CD4-positive, CD25-positive, alpha-beta regulatory T cell (primary cell): ENCODE results near the gene P2RX3. TPM values are rescaled to one million over a fixed set of nuclear protein-coding genes. Genes with fewer than 3 reads are reported as not detected.
A peak's percentile ranks its signal among the peaks of the same experiment; 100 is the strongest.

Experiments used
- ATAC-seq, 2 donors: fragments of 150-1000 bp; cut with Tn5 transposase; one replicate each; pipeline ENCODE4 v1.10.0; 2021; ENCODE audit warnings: low read depth in 2 of 2, moderate number of reproducible peaks in 2 of 2, moderate library complexity in 1 of 2
- DNase-seq, 3 donors: peaks; one replicate each; pipeline versions ENCODE4 v3.0.0 to v3.0.0-alpha.2; 2012 to 2022; ENCODE audit warnings: mixed read lengths in 1 of 3
- H3K27ac ChIP-seq: one replicate; pipeline ENCODE4 v1.7.0; 2013; ENCODE audit warnings: mild to moderate bottlenecking, low read length; ENCODE audit not compliant: insufficient read depth, poor library complexity, severe bottlenecking
- H3K27me3 ChIP-seq: one replicate; pipeline ENCODE4 v1.7.0; 2013; ENCODE audit warnings: low read length; ENCODE audit not compliant: control insufficient read depth, insufficient read depth
- H3K36me3 ChIP-seq: one replicate; pipeline ENCODE4 v1.7.0; 2013; ENCODE audit warnings: mild to moderate bottlenecking, low read length, moderate library complexity; ENCODE audit not compliant: control insufficient read depth, insufficient read depth
- H3K4me1 ChIP-seq: 2 replicates; pipeline ENCODE4 v1.7.0; 2013; ENCODE audit warnings: mild to moderate bottlenecking, low read length; ENCODE audit not compliant: insufficient read depth, control insufficient read depth, poor library complexity, severe bottlenecking
- H3K4me3 ChIP-seq: one replicate; pipeline ENCODE4 v1.7.0; 2013; ENCODE audit warnings: low read depth, mild to moderate bottlenecking, low read length, moderate library complexity
- H3K9me3 ChIP-seq, 2 experiments: 1 replicate in 1 of 2; 2 replicates in 1 of 2; pipeline ENCODE4 v1.7.0; 2013; ENCODE audit warnings: low read length in 2 of 2, mild to moderate bottlenecking in 1 of 2, moderate library complexity in 1 of 2; ENCODE audit not compliant: control insufficient read depth in 2 of 2
- H3K27ac Mint-ChIP-seq, 3 donors: one replicate each; pipeline ENCODE4 v1.8.0; 2020 to 2022; ENCODE audit warnings: mild to moderate bottlenecking in 3 of 3, mixed read lengths in 3 of 3, moderate library complexity in 2 of 3
- H3K27me3 Mint-ChIP-seq: one replicate; pipeline ENCODE4 v1.8.0; 2022; ENCODE audit warnings: mild to moderate bottlenecking, mixed read lengths
- H3K36me3 Mint-ChIP-seq: one replicate; pipeline ENCODE4 v1.8.0; 2020; ENCODE audit warnings: mixed read lengths
- H3K4me1 Mint-ChIP-seq, 4 donors: one replicate each; pipeline ENCODE4 v1.8.0; 2020 to 2022; ENCODE audit warnings: mixed read lengths in 4 of 4, mild to moderate bottlenecking in 1 of 4
- H3K4me3 Mint-ChIP-seq, 4 donors: one replicate each; pipeline ENCODE4 v1.8.0; 2020 to 2022; ENCODE audit warnings: mild to moderate bottlenecking in 4 of 4, mixed read lengths in 4 of 4, moderate library complexity in 3 of 4
- H3K9me3 Mint-ChIP-seq, 7 donors: one replicate each; pipeline ENCODE4 v1.8.0; 2020 to 2022; ENCODE audit warnings: mixed read lengths in 7 of 7, mild to moderate bottlenecking in 3 of 7, moderate library complexity in 2 of 7
- polyA plus RNA-seq, 4 donors: library from polyadenylated mRNA; unstranded; fragments of 300-500 nt; fragmentation: Illumina TruSeq; gene quantifications; one replicate each; pipeline ENCODE4 v1.2.3, GENCODE V29; 2021
- total RNA-seq: library from RNA; stranded (reverse); gene quantifications from one replicate; pipeline ENCODE4 v1.2.3, GENCODE V29; 2022

The P2RX3 gene
- total and polyA plus RNA-seq, 5 donors from 2014 or later: not detected

DNA sequence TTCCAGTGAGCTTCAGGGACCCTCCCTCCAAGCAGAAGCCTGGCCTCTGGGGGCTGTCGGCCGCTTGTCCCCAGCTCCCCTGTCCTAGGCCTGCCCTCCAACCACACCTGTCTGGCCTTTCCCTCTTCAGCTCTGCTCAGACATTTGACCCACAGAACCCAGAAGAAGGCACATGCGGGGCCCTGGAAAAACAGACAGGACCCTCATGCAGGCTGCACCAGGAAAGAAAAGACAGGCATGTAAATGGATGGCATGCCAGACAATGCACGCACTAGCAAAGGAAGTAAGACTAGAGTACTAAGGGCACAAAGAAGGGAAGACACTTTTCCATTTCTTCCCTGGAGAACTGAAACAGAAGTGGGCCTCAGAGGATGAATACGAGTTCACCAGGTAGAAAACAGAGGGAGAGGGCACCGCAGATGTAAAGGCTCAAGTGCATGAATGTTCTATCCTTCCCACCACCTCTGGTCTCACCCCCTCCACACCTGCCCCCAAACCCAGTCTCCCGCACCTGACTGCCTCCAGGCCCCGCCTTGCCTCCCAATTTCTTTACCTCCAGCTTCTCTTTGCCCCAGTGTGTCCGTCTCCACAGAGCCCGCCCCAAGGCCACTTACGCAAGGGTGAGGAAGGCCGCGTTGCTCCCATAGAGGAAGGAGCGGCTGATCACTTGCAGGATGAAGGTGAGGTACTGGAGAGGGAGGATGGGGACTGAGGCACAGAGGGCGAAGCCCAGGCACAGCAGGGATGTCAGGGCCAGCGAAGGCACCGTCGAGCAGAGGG is 71.4 kb downstream of the P2RX3 start:
- no peak overlapping the region for H3K27ac Mint-ChIP-seq
- no peaks in the 10 kb centered on the region for H3K9me3 Mint-ChIP-seq
- H3K36me3 Mint-ChIP-seq: peaks cover 62% of the 10 kb centered on the region

DNA sequence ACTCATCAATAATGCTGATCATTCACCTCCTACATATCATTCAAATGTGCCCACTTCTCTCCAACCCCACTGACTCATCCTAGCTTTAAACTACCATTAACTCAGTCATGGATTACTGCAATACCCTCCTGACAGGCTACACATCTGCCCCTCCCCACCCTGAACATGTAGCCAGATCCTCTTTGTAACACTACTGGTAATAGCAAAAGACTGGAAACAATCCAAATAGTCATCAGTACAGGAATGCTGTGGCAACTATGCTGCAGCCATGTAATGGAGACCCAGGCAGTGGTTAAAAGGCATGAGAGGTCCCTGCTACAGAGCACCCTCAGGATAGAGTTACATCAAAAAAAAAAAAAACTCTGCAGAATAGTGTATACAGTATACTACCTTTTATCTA is 72.1 kb downstream of the P2RX3 start:
- no peaks in the 10 kb centered on the region for H3K27me3 Mint-ChIP-seq
- Histone ChIP-seq H3K27ac (no peak overlapping the region), H3K36me3 (peaks cover 81% of the 10 kb centered on the region), H3K9me3 (no peaks in the 10 kb centered on the region), H3K4me3 (no peak overlapping the region), H3K27me3 (no peaks in the 10 kb centered on the region), H3K4me1 (no peaks in the 10 kb centered on the region)
- H3K4me1 Mint-ChIP-seq: peaks cover 10 to 16% (median 11%) of the 10 kb centered on the region in 4 donors
- H3K4me3 Mint-ChIP-seq: no peak overlapping the region
- no peak overlapping the region for H3K27ac Mint-ChIP-seq
- peaks cover 66% of the 10 kb centered on the region for H3K36me3 Mint-ChIP-seq
- ATAC-seq (no peak), DNase-seq (no peak)
- no peaks in the 10 kb centered on the region for H3K9me3 Mint-ChIP-seq

More for the DNA sequence above, 71.4 kb downstream of the P2RX3 start:
- H3K27me3 Mint-ChIP-seq: no peaks in the 10 kb centered on the region
- Histone ChIP-seq H3K27ac (no peak overlapping the region), H3K4me1 (no peaks in the 10 kb centered on the region), H3K36me3 (peaks cover 73% of the 10 kb centered on the region), H3K9me3 (no peaks in the 10 kb centered on the region), H3K27me3 (no peaks in the 10 kb centered on the region), H3K4me3 (no peak overlapping the region)
- no peak overlapping the region for H3K4me3 Mint-ChIP-seq
- H3K4me1 Mint-ChIP-seq: peaks cover 9 to 16% (median 11%) of the 10 kb centered on the region in 4 donors
- no peak for ATAC-seq
- DNase-seq: no peak

DNA sequence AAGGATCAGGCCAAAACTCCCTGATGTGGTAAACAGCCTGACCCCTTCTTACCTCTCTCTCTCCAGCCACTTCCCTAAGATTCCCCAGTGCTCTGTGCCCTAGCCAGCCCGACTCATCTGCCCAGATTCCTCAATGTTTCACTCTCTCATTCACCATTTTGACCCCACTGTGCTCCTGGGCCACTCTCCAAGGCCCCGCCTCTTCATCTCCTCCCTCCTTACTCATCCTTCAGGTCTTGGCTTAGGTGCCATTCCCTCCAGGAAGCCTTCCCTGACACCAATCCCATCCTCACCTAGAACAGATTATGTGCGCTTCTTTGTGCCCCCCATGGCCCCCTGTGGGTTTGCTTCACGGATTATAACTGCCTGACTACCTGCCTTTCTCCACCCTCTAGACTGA is 75.5 kb downstream of the P2RX3 start:
- no peak overlapping the region for H3K4me3 ChIP-seq
- Mint-ChIP-seq H3K9me3 (no peaks in the 10 kb centered on the region), H3K4me1 (peaks cover 0 to 16% (median 9%) of the 10 kb centered on the region in 4 donors), H3K27ac (peak overlapping the region in 1 of 3 donors; percentile 72), H3K27me3 (no peaks in the 10 kb centered on the region), H3K4me3 (no peak overlapping the region), H3K36me3 (peaks cover 62% of the 10 kb centered on the region)
- no peak overlapping the region for H3K27ac ChIP-seq
- no peaks in the 10 kb centered on the region for H3K4me1 ChIP-seq
- DNase-seq (no peak), ATAC-seq (no peak)
- H3K36me3 ChIP-seq: peaks cover 84% of the 10 kb centered on the region
- H3K27me3 ChIP-seq: no peaks in the 10 kb centered on the region
- no peaks in the 10 kb centered on the region for H3K9me3 ChIP-seq

DNA sequence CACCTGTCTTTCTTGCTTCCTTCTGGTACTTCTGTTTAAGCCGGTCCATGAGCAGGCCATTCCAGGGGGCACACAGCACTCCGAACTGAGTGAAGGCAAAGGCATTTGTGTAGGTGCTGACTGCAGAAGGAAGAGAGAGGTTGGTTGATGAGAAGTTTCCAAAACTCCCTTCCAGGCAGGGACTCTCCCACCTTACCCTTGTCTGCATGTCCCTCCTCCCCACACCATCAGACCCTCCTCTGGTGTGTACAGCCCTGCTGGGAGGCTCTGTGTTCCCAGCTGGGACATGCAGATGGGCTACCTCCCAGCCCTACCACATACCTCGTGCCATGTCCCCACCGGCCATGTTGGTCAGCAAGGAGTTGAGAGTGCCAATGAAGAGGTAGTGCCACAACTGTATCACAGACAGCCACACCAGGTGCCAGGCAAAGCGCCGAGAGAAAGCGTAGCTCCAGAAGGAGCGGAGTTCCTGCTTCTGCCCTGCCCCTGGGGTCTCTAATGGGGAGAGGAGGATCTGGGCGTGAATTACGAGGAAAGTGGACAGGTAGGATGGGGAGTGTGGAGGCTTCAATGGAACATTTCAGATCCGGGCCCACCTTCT is 76.6 kb downstream of the P2RX3 start:
- H3K9me3 Mint-ChIP-seq: no peaks in the 10 kb centered on the region
- no peak overlapping the region for H3K27ac Mint-ChIP-seq
- Histone ChIP-seq H3K36me3 (peaks cover 77% of the 10 kb centered on the region), H3K27me3 (no peaks in the 10 kb centered on the region), H3K27ac (no peak overlapping the region), H3K4me1 (no peaks in the 10 kb centered on the region), H3K9me3 (no peaks in the 10 kb centered on the region), H3K4me3 (no peak overlapping the region)
- H3K4me1 Mint-ChIP-seq: peaks cover 0 to 16% (median 9%) of the 10 kb centered on the region in 4 donors
- H3K4me3 Mint-ChIP-seq: no peak overlapping the region
- peaks cover 58% of the 10 kb centered on the region for H3K36me3 Mint-ChIP-seq
- DNase-seq: no peak
- H3K27me3 Mint-ChIP-seq: no peaks in the 10 kb centered on the region
- ATAC-seq: no peak

DNA sequence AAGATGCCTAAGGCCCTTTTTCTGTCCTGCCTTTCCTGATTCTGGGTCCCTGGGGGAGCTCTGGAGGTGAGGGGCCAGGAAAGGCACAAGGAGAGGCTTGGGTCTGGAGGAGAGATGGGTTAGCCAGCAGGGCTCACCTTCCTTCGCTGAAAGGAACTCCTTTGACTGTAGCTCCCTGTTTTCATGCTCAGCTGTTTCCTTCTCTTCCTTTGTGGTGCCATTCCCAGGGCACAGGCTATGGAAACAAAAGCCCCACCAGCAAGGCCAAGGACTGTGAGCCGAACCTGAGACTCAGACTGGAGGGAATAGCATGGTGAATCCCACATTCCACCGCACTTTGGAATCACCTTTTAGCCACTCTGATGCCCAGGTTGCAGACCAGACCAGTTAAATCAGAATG is 78.3 kb downstream of the P2RX3 start:
- Mint-ChIP-seq H3K27ac (no peak overlapping the region), H3K4me1 (peaks cover under 1 to 12% (median 9%) of the 10 kb centered on the region in 4 donors), H3K4me3 (no peak overlapping the region), H3K36me3 (peaks cover 54% of the 10 kb centered on the region), H3K9me3 (no peaks in the 10 kb centered on the region), H3K27me3 (no peaks in the 10 kb centered on the region)
- peaks cover 69% of the 10 kb centered on the region for H3K36me3 ChIP-seq
- no peak overlapping the region for H3K4me3 ChIP-seq
- H3K9me3 ChIP-seq: no peaks in the 10 kb centered on the region
- no peak for ATAC-seq
- no peaks in the 10 kb centered on the region for H3K4me1 ChIP-seq
- H3K27me3 ChIP-seq: no peaks in the 10 kb centered on the region
- H3K27ac ChIP-seq: no peak overlapping the region
- DNase-seq: no peak

DNA sequence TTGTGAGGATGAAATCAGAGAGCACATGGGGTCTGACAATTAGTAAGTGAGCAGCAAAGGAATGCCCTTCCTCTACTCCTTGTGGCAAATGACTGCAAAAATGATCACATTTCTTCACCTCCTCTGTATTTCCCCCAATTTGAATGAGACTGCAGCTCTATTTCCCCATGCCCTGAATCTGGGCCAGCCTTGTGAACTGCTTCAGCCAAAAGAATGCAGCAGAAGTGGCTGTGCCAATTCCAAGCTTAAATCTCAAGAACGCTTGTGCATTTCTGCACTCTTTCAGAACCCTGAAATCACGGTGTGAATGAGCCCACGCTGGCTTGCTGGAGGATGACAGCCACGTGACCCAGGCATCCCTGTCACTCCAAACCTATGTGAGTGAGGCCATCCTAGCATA is 78.9 kb downstream of the P2RX3 start:
- no peaks in the 10 kb centered on the region for H3K9me3 ChIP-seq
- peaks cover 6 to 14% (median 9%) of the 10 kb centered on the region in 4 donors for H3K4me1 Mint-ChIP-seq
- no peak overlapping the region for H3K27ac Mint-ChIP-seq
- no peak overlapping the region for H3K4me3 ChIP-seq
- H3K27me3 Mint-ChIP-seq: no peaks in the 10 kb centered on the region
- H3K36me3 Mint-ChIP-seq: peaks cover 56% of the 10 kb centered on the region
- H3K27ac ChIP-seq: no peak overlapping the region
- ATAC-seq (no peak), DNase-seq (no peak)
- H3K4me1 ChIP-seq: no peaks in the 10 kb centered on the region
- no peak overlapping the region for H3K4me3 Mint-ChIP-seq
- H3K27me3 ChIP-seq: no peaks in the 10 kb centered on the region
- peaks cover 64% of the 10 kb centered on the region for H3K36me3 ChIP-seq
- H3K9me3 Mint-ChIP-seq: no peaks in the 10 kb centered on the region

DNA sequence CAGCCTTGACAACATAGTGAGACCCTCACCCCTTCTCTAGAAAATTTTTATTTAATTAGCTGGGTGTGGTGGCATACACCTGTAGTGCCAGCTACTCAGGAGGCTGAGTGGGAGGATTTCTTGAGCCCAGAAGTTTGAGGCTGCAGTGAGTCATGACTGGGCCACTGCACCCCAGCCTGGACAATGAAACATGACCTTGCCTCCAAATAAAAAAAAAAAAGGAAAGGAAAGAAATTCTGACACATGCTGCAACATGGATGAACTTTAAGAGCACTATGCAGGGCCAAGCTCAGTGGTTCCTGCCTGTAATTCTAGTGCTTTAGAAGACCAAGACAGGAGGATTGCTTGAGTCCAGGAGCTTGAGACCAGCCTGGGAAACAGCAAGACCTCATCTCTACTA is 80.0 kb downstream of the P2RX3 start:
- no peaks in the 10 kb centered on the region for H3K9me3 Mint-ChIP-seq
- Histone ChIP-seq H3K4me3 (no peak overlapping the region), H3K27ac (no peak overlapping the region), H3K9me3 (no peaks in the 10 kb centered on the region), H3K27me3 (no peaks in the 10 kb centered on the region), H3K36me3 (peaks cover 55% of the 10 kb centered on the region), H3K4me1 (no peaks in the 10 kb centered on the region)
- no peaks in the 10 kb centered on the region for H3K27me3 Mint-ChIP-seq
- DNase-seq: no peak
- no peak for ATAC-seq
- no peak overlapping the region for H3K4me3 Mint-ChIP-seq
- peaks cover 62% of the 10 kb centered on the region for H3K36me3 Mint-ChIP-seq
- no peak overlapping the region for H3K27ac Mint-ChIP-seq
- peaks cover 10 to 23% (median 17%) of the 10 kb centered on the region in 4 donors for H3K4me1 Mint-ChIP-seq

DNA sequence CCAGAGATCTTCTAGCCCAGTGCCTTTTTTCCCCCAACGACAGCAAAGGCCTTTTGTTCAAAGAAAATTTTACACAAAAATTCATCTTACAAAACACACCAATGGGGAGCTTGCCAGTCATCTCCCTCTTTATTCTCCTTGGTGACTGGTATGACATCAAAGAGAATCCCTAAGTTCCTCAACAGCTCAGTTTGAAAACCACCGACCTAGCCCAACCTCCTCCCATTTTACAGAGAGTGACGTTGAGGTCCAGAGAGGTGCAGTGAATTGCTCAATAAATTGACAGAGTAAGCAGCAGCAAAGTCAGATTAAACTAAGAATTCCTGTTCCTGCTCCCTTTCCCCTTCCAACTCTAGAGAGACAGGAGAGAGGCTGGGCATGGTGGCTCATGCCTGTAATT is 81.0 kb downstream of the P2RX3 start:
- Histone ChIP-seq H3K9me3 (no peaks in the 10 kb centered on the region), H3K36me3 (peaks cover 45% of the 10 kb centered on the region), H3K4me3 (no peak overlapping the region), H3K27ac (no peak overlapping the region), H3K4me1 (peaks cover 5% of the 10 kb centered on the region), H3K27me3 (no peaks in the 10 kb centered on the region)
- peak overlapping the region in 1 of 3 donors; percentile 35 for H3K27ac Mint-ChIP-seq
- H3K4me3 Mint-ChIP-seq: no peak overlapping the region
- H3K36me3 Mint-ChIP-seq: peaks cover 58% of the 10 kb centered on the region
- H3K4me1 Mint-ChIP-seq: peaks cover 12 to 23% (median 21%) of the 10 kb centered on the region in 4 donors
- DNase-seq (no peak), ATAC-seq (no peak)
- H3K27me3 Mint-ChIP-seq: no peaks in the 10 kb centered on the region
- H3K9me3 Mint-ChIP-seq: no peaks in the 10 kb centered on the region
